HepG2 (cell line): ENCODE measurements around the gene MRPL43. TPM values are rescaled to one million over a fixed set of nuclear protein-coding genes. Genes with fewer than 3 reads are reported as not detected.

Source experiments
- HNF4A ChIP-seq: sonication (generic); formaldehyde crosslinking; IDR thresholded peaks from 2 replicates; pipeline ENCODE4 v1.4.0; 2020; ENCODE audit warnings: missing genetic modification reagents
- HOXA3 ChIP-seq: sonication (generic); formaldehyde crosslinking; IDR thresholded peaks from 2 replicates; pipeline ENCODE4 v1.5.0; 2020; ENCODE audit warnings: missing genetic modification reagents
- IRF2 ChIP-seq: IDR thresholded peaks from 2 replicates; pipeline ENCODE4 v1.6.1; 2018; ENCODE audit warnings: missing genetic modification reagents, missing compliant biosample characterization
- MEIS1 ChIP-seq: sonication (generic); formaldehyde crosslinking; IDR thresholded peaks from 2 replicates; pipeline ENCODE4 v1.9.0; 2021; ENCODE audit warnings: mild to moderate bottlenecking, missing genetic modification reagents, moderate library complexity, borderline replicate concordance
- MLX ChIP-seq: IDR thresholded peaks from 2 replicates; pipeline ENCODE4 v1.6.1; 2016
- MTERF4 ChIP-seq: sonication (generic); formaldehyde crosslinking; IDR thresholded peaks from 2 replicates; pipeline ENCODE4 v1.8.0; 2023; ENCODE audit warnings: mild to moderate bottlenecking, missing genetic modification reagents
- MXD4 ChIP-seq: IDR thresholded peaks from 2 replicates; pipeline ENCODE4 v1.6.1; 2016; ENCODE audit warnings: mild to moderate bottlenecking, missing biosample characterization, missing genetic modification reagents
- NFRKB ChIP-seq: fragments of 450-650 bp; IDR thresholded peaks from 2 replicates; pipeline ENCODE4 v1.6.1; 2017
- NPAS2 ChIP-seq: sonication (generic); formaldehyde crosslinking; IDR thresholded peaks from 2 replicates; pipeline ENCODE4 v1.8.0; 2022; ENCODE audit warnings: mild to moderate bottlenecking, missing genetic modification reagents, borderline replicate concordance
- PATZ1 ChIP-seq: sonication (generic); formaldehyde crosslinking; IDR thresholded peaks from 2 replicates; pipeline ENCODE4 v1.4.0; 2020; ENCODE audit warnings: missing genetic modification reagents
- PHF21A ChIP-seq: sonication (generic); formaldehyde crosslinking; IDR thresholded peaks from 2 replicates; pipeline ENCODE4 v1.5.0; 2020; ENCODE audit warnings: mild to moderate bottlenecking, missing genetic modification reagents
- POLR2G ChIP-seq: fragments of 200-400 bp; formaldehyde crosslinking; IDR thresholded peaks from 2 replicates; pipeline ENCODE4 v1.6.1; 2018; ENCODE audit warnings: mild to moderate bottlenecking, low read depth, low read length, moderate library complexity
- REPIN1 ChIP-seq: sonication (generic); formaldehyde crosslinking; IDR thresholded peaks from 2 replicates; pipeline ENCODE4 v1.8.0; 2022; ENCODE audit warnings: missing genetic modification reagents, low read depth, mild to moderate bottlenecking, borderline replicate concordance
- SCMH1 ChIP-seq: sonication (generic); formaldehyde crosslinking; IDR thresholded peaks from 2 replicates; pipeline ENCODE4 v1.9.0; 2021; ENCODE audit warnings: missing genetic modification reagents, mild to moderate bottlenecking, borderline replicate concordance
- ZBTB3 ChIP-seq: sonication (generic); formaldehyde crosslinking; IDR thresholded peaks from 2 replicates; pipeline ENCODE4 v1.4.0; 2020; ENCODE audit warnings: low read depth, mild to moderate bottlenecking, moderate library complexity, missing genetic modification reagents, borderline replicate concordance
- ZMAT5 ChIP-seq: sonication (generic); formaldehyde crosslinking; IDR thresholded peaks from 2 replicates; pipeline ENCODE4 v1.5.0; 2020; ENCODE audit warnings: mild to moderate bottlenecking, low read depth, missing genetic modification reagents, borderline replicate concordance
- ZNF224 ChIP-seq: sonication (generic); formaldehyde crosslinking; IDR thresholded peaks from 2 replicates; pipeline ENCODE4 v1.5.0; 2020; ENCODE audit warnings: mild to moderate bottlenecking, missing genetic modification reagents
- ZNF230 ChIP-seq: sonication (generic); formaldehyde crosslinking; IDR thresholded peaks from 2 replicates; pipeline ENCODE4 v1.4.0; 2020; ENCODE audit warnings: mild to moderate bottlenecking, missing genetic modification reagents
- ZNF263 ChIP-seq: sonication (generic); formaldehyde crosslinking; IDR thresholded peaks from 2 replicates; pipeline ENCODE4 v1.4.0; 2020; ENCODE audit warnings: missing genetic modification reagents
- ZNF292 ChIP-seq: sonication (generic); formaldehyde crosslinking; IDR thresholded peaks from 2 replicates; pipeline ENCODE4 v1.8.1; 2022; ENCODE audit warnings: mild to moderate bottlenecking, low read depth, missing genetic modification reagents, borderline replicate concordance
- ZNF772 ChIP-seq: sonication (generic); formaldehyde crosslinking; IDR thresholded peaks from 2 replicates; pipeline ENCODE4 v1.5.0; 2020; ENCODE audit warnings: mild to moderate bottlenecking, missing genetic modification reagents
- ZNF788 ChIP-seq: sonication (generic); formaldehyde crosslinking; IDR thresholded peaks from 2 replicates; pipeline ENCODE4 v1.5.0; 2020; ENCODE audit warnings: mild to moderate bottlenecking, missing genetic modification reagents, borderline replicate concordance
- ZNF790 ChIP-seq: sonication (generic); formaldehyde crosslinking; IDR thresholded peaks from 2 replicates; pipeline ENCODE4 v1.8.0; 2022; ENCODE audit warnings: missing genetic modification reagents, mild to moderate bottlenecking, borderline replicate concordance
- ZNF792 ChIP-seq: IDR thresholded peaks from 2 replicates; pipeline ENCODE4 v1.6.1; 2016
- ZNF839 ChIP-seq: sonication (generic); formaldehyde crosslinking; IDR thresholded peaks from 2 replicates; pipeline ENCODE4 v1.4.0; 2020; ENCODE audit warnings: missing genetic modification reagents, mild to moderate bottlenecking, borderline replicate concordance
- polyA plus RNA-seq, 8 experiments: library from polyadenylated mRNA; depleted of rRNA in 3 of 8; stranded (reverse) in 7 of 8; unstranded in 1 of 8; fragments of >200 nt; fragmentation: Illumina TruSeq in 4 of 8; extraction: Trizol in 4 of 8; gene quantifications; 2 replicates each; pipeline versions ENCODE4 v1.2.1 to v1.2.3, GENCODE V29; 2011 to 2016; ENCODE audit warnings: low read depth in 4 of 8, missing spikeins in 1 of 8, mixed read lengths in 1 of 8; ENCODE audit not compliant: insufficient read depth in 1 of 8
- total RNA-seq, 5 experiments: library from RNA; depleted of rRNA; stranded (reverse); fragments of >200 nt; fragmentation: Illumina TruSeq; extraction: Trizol; gene quantifications; 2 replicates each; pipeline ENCODE4 v1.2.3, GENCODE V29; 2016; ENCODE audit warnings: low read depth in 1 of 5

Gene MRPL43
- total and polyA plus RNA-seq, 2 of the 13 experiments (the other 11 are each of a cell fraction or from before 2014, with no cell fraction given), result 71.0 to 73.7 TPM

GRCh38 chr10:100997360-100998182, 10.3 kb upstream of the MRPL43 start (continued):
- no peak for TF ChIP-seq MLX (CRISPR knock-in tag)
- no peak for TF ChIP-seq REPIN1 (CRISPR knock-in tag)
- TF ChIP-seq ZNF230 (CRISPR knock-in tag), result no peak
- peak; percentile 48; the same call in 1 of the 2 replicates for TF ChIP-seq PHF21A (CRISPR knock-in tag)
- peak; percentile 37 for TF ChIP-seq MXD4 (CRISPR knock-in tag)
- peak; percentile 42; the same call in 1 of the 2 replicates for TF ChIP-seq ZNF839 (CRISPR knock-in tag)
- no peak for TF ChIP-seq NPAS2 (CRISPR knock-in tag)
- TF ChIP-seq ZNF224 (CRISPR knock-in tag), result no peak
- no peak for TF ChIP-seq MTERF4 (CRISPR knock-in tag)
- TF ChIP-seq POLR2G, result peak; percentile 25; the same call in 1 of the 2 replicates
- no peak for TF ChIP-seq MEIS1 (CRISPR knock-in tag)
- no peak; the same call in 1 of the 2 replicates for TF ChIP-seq ZNF790 (CRISPR knock-in tag)
- TF ChIP-seq HOXA3 (CRISPR knock-in tag), result peak; percentile 73
- TF ChIP-seq IRF2, result peak; percentile 48; the same call in 1 of the 2 replicates
- TF ChIP-seq PATZ1 (CRISPR knock-in tag), result peak; percentile 57
- peak; percentile 70; the same call in 1 of the 2 replicates for TF ChIP-seq ZNF772
- TF ChIP-seq ZBTB3 (CRISPR knock-in tag), result 0 out of 2 replicates have a peak, but pooled peaks have one; percentile 58
- TF ChIP-seq HNF4A (CRISPR knock-in tag), result peak; percentile 39; the same call in 1 of the 2 replicates
- TF ChIP-seq ZNF292 (CRISPR knock-in tag), result no peak
- TF ChIP-seq NFRKB, result no peak
- no peak; the same call in 1 of the 2 replicates for TF ChIP-seq ZNF788 (CRISPR knock-in tag)
- TF ChIP-seq ZMAT5 (CRISPR knock-in tag), result no peak
- no peak; the same call in 1 of the 2 replicates for TF ChIP-seq ZNF792
- peak; percentile 13; the same call in 1 of the 2 replicates for TF ChIP-seq ZNF263 (CRISPR knock-in tag)
- TF ChIP-seq SCMH1 (CRISPR knock-in tag), result no peak
